GM21528 (cell line): ENCODE results near the gene PAQR7.

ENCODE experiments used
- ATAC-seq: cut with Tn5 transposase; IDR thresholded peaks from one replicate; pipeline ENCODE4 v1.9.1; 2021; ENCODE audit warnings: mild to moderate bottlenecking, moderate library complexity; ENCODE audit not compliant: unreplicated experiment, low FRiP score

PAQR7 gene

GRCh38 chr1:25875154-25875855 is at the start of gene PAQR7:
Gene PAQR7, minus strand, starts transcription at chr1:25875708. Its CDS starts 11,869 bp downstream, at chr1:25863839.
- no peak for ATAC-seq

GRCh38 chr1:25924454-25924853 is 48.9 kb upstream of the PAQR7 start:
- no peak for ATAC-seq

GRCh38 chr1:25922971-25923552 is 47.6 kb upstream of the PAQR7 start:
- ATAC-seq: no peak

- ATAC-seq: no peak
These were observed 46.8 kb upstream of the PAQR7 start for GRCh38 chr1:25922056-25922970.

- ATAC-seq: no peak
These were observed 43.1 kb upstream of the PAQR7 start for GRCh38 chr1:25918615-25919014.

GRCh38 chr1:25917996-25918395 is 42.5 kb upstream of the PAQR7 start:
- ATAC-seq: no peak

GRCh38 chr1:25916460-25916859 is 41.0 kb upstream of the PAQR7 start:
- ATAC-seq: no peak

GRCh38 chr1:25914074-25914995 is 38.8 kb upstream of the PAQR7 start:
- no peak for ATAC-seq

- ATAC-seq: no peak
These were observed 37.7 kb upstream of the PAQR7 start for GRCh38 chr1:25913206-25913605.

- no peak for ATAC-seq
These were observed 36.7 kb upstream of the PAQR7 start for GRCh38 chr1:25912076-25912831.

GRCh38 chr1:25911162-25911561 is 35.7 kb upstream of the PAQR7 start:
- ATAC-seq: no peak

- no peak for ATAC-seq
These were observed 33.5 kb upstream of the PAQR7 start for GRCh38 chr1:25909040-25909439.

GRCh38 chr1:25908161-25908560 is 32.7 kb upstream of the PAQR7 start:
- no peak for ATAC-seq

- no peak for ATAC-seq
These were observed 32.1 kb upstream of the PAQR7 start for GRCh38 chr1:25907601-25908000.

GRCh38 chr1:25906644-25907300 is 31.3 kb upstream of the PAQR7 start:
- ATAC-seq: no peak

GRCh38 chr1:25905680-25906643 is 30.5 kb upstream of the PAQR7 start, which contains the start of gene STMN1:
Gene STMN1, minus strand, starts transcription at chr1:25906419. Its CDS starts 1,743 bp downstream, at chr1:25904676.
- ATAC-seq: peak; percentile 61

GRCh38 chr1:25904943-25905679 is 29.6 kb upstream of the PAQR7 start:
- ATAC-seq: peak; percentile 78
